K562 (cell line): ENCODE measurements around the gene INHA. TPM values are rescaled to one million over a fixed set of nuclear protein-coding genes. Genes with fewer than 3 reads are reported as not detected.

Experiments used
- ATAC-seq: fragments of 200-7000 bp; cut with Tn5 transposase; 3 replicates; pipeline ENCODE4 v1.9.1; 2020; ENCODE audit warnings: moderate library complexity
- BruUV-seq: library from RNA; stranded (reverse); fragments of 400-500 nt; replicated peaks from 2 replicates; lab custom pipeline; 2021; lab: Mats Ljungman, UMichigan
- CTCF ChIA-PET: fragments of 300-600 bp; formaldehyde crosslinking; extraction: SDS; loops from one replicate; lab custom pipeline; 2021; ENCODE audit warnings: low intra/inter-chr PET ratio; lab: Yijun Ruan, JAX
- POLR2A ChIA-PET: fragments of 300-600, 350-650 bp; sonication (Branson Sonifier 250); formaldehyde crosslinking; extraction: SDS; loops from one replicate; lab custom pipeline; 2021; ENCODE audit warnings: antibody characterized with exemption, inconsistent platforms; lab: Yijun Ruan, JAX
- DNase-seq, 4 experiments: peaks; one replicate each; pipeline versions ENCODE4 v3.0.0 to v3.0.0-alpha.2; 2011 to 2018; ENCODE audit warnings: low spot score in 3 of 4, mixed read lengths in 3 of 4; ENCODE audit errors: extremely low read depth in 1 of 4
- FAIRE-seq: peaks from 2 replicates; lab custom pipeline; 2011; peaks lifted over from hg19 to GRCh38; lab: Jason Lieb, UNC
- H2AFZ ChIP-seq: 2 replicates; pipeline ENCODE4 v1.6.0; 2011; ENCODE audit warnings: low read depth, low read length, control low read depth, inconsistent platforms
- H3K27ac ChIP-seq: fragments of 200-600 bp; 3 replicates; pipeline ENCODE4 v1.8.0; 2011; ENCODE audit warnings: low read depth, mild to moderate bottlenecking, control low read depth, inconsistent platforms, low read length, moderate library complexity, mixed read lengths; ENCODE audit errors: extremely low read depth
- H3K27me3 ChIP-seq, 2 experiments: fragments of 300-600 bp in 1 of 2; 2 replicates in 1 of 2; 3 replicates in 1 of 2; pipeline versions ENCODE4 v1.6.0 to v1.8.0; 2011; ENCODE audit warnings: inconsistent platforms in 2 of 2, low read length in 2 of 2, mild to moderate bottlenecking in 1 of 2, mixed read lengths in 1 of 2, moderate library complexity in 1 of 2; ENCODE audit not compliant: control insufficient read depth in 2 of 2, insufficient read depth in 2 of 2
- H3K36me3 ChIP-seq: fragments of 300-600 bp; 3 replicates; pipeline ENCODE4 v1.8.0; 2011; ENCODE audit warnings: mild to moderate bottlenecking, low read length, inconsistent platforms; ENCODE audit not compliant: control insufficient read depth, insufficient read depth
- H3K4me1 ChIP-seq, 2 experiments: fragments of 200-600 bp in 1 of 2; replicated peaks in 1 of 2; 2 replicates in 1 of 2; 3 replicates in 1 of 2; pipeline versions ENCODE4 v1.5.1 to v1.8.0; 2011; ENCODE audit warnings: inconsistent platforms in 2 of 2, low read length in 2 of 2, mild to moderate bottlenecking in 1 of 2, mixed read lengths in 1 of 2, moderate library complexity in 1 of 2; ENCODE audit not compliant: control insufficient read depth in 2 of 2, insufficient read depth in 2 of 2
- H3K4me2 ChIP-seq: 2 replicates; pipeline ENCODE4 v1.6.1; 2011; ENCODE audit warnings: low read length, control low read depth, inconsistent platforms, mixed read lengths; ENCODE audit not compliant: insufficient read depth
- H3K4me3 ChIP-seq: fragments of 200-600 bp; sonication (generic), shearing (Covaris generic); 2 replicates; pipeline ENCODE4 v1.5.1; 2016; ENCODE audit warnings: control low read depth, inconsistent platforms
- H3K79me2 ChIP-seq: fragments of 200-600 bp; 3 replicates; pipeline ENCODE4 v1.8.0; 2011; ENCODE audit warnings: low read length, inconsistent platforms; ENCODE audit not compliant: control insufficient read depth, insufficient read depth
- H3K9ac ChIP-seq, 2 experiments: 2 replicates each; pipeline versions ENCODE4 v1.6.0 to v1.6.1; 2011; ENCODE audit warnings: low read depth in 2 of 2, low read length in 2 of 2, control low read depth in 1 of 2, inconsistent platforms in 1 of 2, mild to moderate bottlenecking in 1 of 2, mixed read lengths in 1 of 2; ENCODE audit not compliant: insufficient read depth in 1 of 2
- H3K9me1 ChIP-seq: one replicate; pipeline ENCODE4 v1.6.0; 2011; ENCODE audit warnings: inconsistent platforms, mild to moderate bottlenecking, low read length, moderate library complexity; ENCODE audit not compliant: control insufficient read depth, insufficient read depth
- H3K9me3 ChIP-seq: replicated peaks from 2 replicates; pipeline ENCODE4 v1.5.1; 2011; ENCODE audit warnings: low read depth, low read length, inconsistent platforms; ENCODE audit not compliant: control insufficient read depth, insufficient read depth
- H4K20me1 ChIP-seq: replicated peaks from 2 replicates; pipeline ENCODE4 v1.6.1; 2011; ENCODE audit warnings: low read length, inconsistent platforms, mixed read lengths; ENCODE audit not compliant: control insufficient read depth, insufficient read depth
- DLX4 ChIP-seq: fragments of 250-450 bp; sonication (Bioruptor Pico); IDR thresholded peaks from 2 replicates; pipeline ENCODE4 v1.6.1; 2021; ENCODE audit warnings: mild to moderate bottlenecking
- HNRNPL ChIP-seq: fragments of 200-400 bp; formaldehyde crosslinking; IDR thresholded peaks from 2 replicates; pipeline ENCODE4 v1.6.1; 2017; ENCODE audit warnings: low read depth, mild to moderate bottlenecking, low read length
- SIN3B ChIP-seq: fragments of 450-650 bp; IDR thresholded peaks from 2 replicates; pipeline ENCODE4 v1.6.1; 2017; ENCODE audit warnings: low read depth, mild to moderate bottlenecking, moderate library complexity
- TFAM ChIP-seq: fragments of 250-450 bp; sonication (Bioruptor Pico); conservative IDR thresholded peaks from 2 replicates; pipeline ENCODE4 v1.5.0; 2021; ENCODE audit warnings: mild to moderate bottlenecking, moderate library complexity
- ZNF655 ChIP-seq: fragments of 250-450 bp; sonication (Bioruptor Pico); IDR thresholded peaks from 2 replicates; pipeline ENCODE4 v1.5.0; 2021
- WGBS: fragments of 100-300 bp; shearing (Covaris generic); methylation state at CpG from one replicate; pipeline ENCODE4 v1.1.6; 2016; ENCODE audit warnings: low coverage, mixed read lengths; ENCODE audit not compliant: insufficient coverage; ENCODE audit errors: missing lambda C conversion rate; 5-methylcytosine and 5-hydroxymethylcytosine counted together
- in situ Hi-C: fragments of 300-500 bp; cut with MboI; formaldehyde crosslinking; loops from 4 replicates; pipeline ENCODE4 v1.15.0; 2018; ENCODE audit warnings: inconsistent platforms, mixed read lengths
- intact Hi-C: fragments of 100-400 bp; cut with micrococcal nuclease; formaldehyde crosslinking; loops from 2 replicates; pipeline ENCODE4 v1.14.2; 2022
- polyA plus RNA-seq, 8 experiments: library from polyadenylated mRNA; depleted of rRNA in 4 of 8; stranded (reverse) in 5 of 8; unstranded in 3 of 8; fragments of >200 nt; fragmentation: Nextera tagmentation in 2 of 8; fragmentation: Illumina TruSeq in 1 of 8; extraction: Ambion mirVana in 2 of 8; extraction: Trizol in 1 of 8; gene quantifications; 2 replicates each; pipeline versions ENCODE4 v1.2.1 to v1.2.3, GENCODE V29; 2011 to 2014; ENCODE audit warnings: inconsistent platforms in 1 of 8, missing spikeins in 1 of 8
- total RNA-seq, 7 experiments: library from RNA; depleted of rRNA in 6 of 7; stranded (reverse); fragments of >200 nt in 6 of 7; fragmentation: Illumina TruSeq in 2 of 7; extraction: Trizol in 2 of 7; gene quantifications; 2 replicates each; pipeline versions ENCODE4 v1.2.1 to v1.2.3, GENCODE V29; 2011 to 2021; ENCODE audit warnings: low replicate concordance in 1 of 7
- TF ChIP-seq, protein P1 (sequence below): fragments of 250-450 bp; sonication (Bioruptor Pico); IDR thresholded peaks from 2 replicates; pipeline ENCODE4 v1.5.1; 2021; ENCODE audit warnings: mild to moderate bottlenecking

INHA gene
- total and polyA plus RNA-seq, 9 of the 15 experiments (the other 6 are each of a cell fraction or from before 2014, with no cell fraction given): 0.07 to 1.9 (median 0.40) TPM

GRCh38 chr2:219544567-219544966 lies 27.5 kb upstream of the INHA start (continued):
- TF ChIP-seq TFAM (CRISPR knock-in tag) (no peak), SIN3B (no peak), DLX4 (CRISPR knock-in tag) (no peak), ZNF655 (no peak)

- H2AFZ ChIP-seq: no peak overlapping the region
- POLR2A ChIA-PET: interaction anchor here (0.9 kb wide), 1 partner anchor 142 kb away, joined by 4 read pairs; no protein-coding TSS in a partner anchor
- H3K27ac ChIP-seq: no peak overlapping the region
- peaks cover 11% of the 10 kb centered on the region; the same call in 2 of the 3 replicates for H3K36me3 ChIP-seq
- H3K27me3 ChIP-seq: no peaks in the 10 kb centered on the region
- FAIRE-seq: no peak
- CTCF ChIA-PET: no interaction called here
- BruUV-seq: no TSS peak
- DNase-seq: no peak
- no peaks in the 10 kb centered on the region for H3K9me3 ChIP-seq
- peaks cover 17% of the 10 kb centered on the region for H3K79me2 ChIP-seq
- H3K9ac ChIP-seq: no peak overlapping the region
- no peak overlapping the region for H3K4me3 ChIP-seq
- in situ Hi-C loops (loop anchor here (10.0 kb wide), 1 partner anchor 149 kb away; no protein-coding TSS in a partner anchor), intact Hi-C loops (loop anchor here (2.0 kb wide), 1 partner anchor 25 kb away; the partner anchor contains the start of gene OBSL1)
- TF ChIP-seq, protein P1, sequence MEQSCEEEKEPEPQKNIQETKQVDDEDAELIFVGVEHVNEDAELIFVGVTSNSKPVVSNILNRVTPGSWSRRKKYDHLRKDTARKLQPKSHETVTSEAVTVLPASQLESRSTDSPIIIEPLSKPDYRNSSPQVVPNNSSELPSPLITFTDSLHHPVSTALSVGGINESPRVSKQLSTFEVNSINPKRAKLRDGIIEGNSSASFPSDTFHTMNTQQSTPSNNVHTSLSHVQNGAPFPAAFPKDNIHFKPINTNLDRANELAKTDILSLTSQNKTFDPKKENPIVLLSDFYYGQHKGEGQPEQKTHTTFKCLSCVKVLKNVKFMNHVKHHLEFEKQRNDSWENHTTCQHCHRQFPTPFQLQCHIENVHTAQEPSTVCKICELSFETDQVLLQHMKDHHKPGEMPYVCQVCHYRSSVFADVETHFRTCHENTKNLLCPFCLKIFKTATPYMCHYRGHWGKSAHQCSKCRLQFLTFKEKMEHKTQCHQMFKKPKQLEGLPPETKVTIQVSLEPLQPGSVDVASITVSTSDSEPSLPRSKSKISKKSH (CRISPR knock-in tag): no peak
- no peak for TF ChIP-seq HNRNPL
- no peaks in the 10 kb centered on the region for H3K9me1 ChIP-seq
- no peak overlapping the region for H3K4me2 ChIP-seq
- no peak for ATAC-seq
- WGBS: 61% methylated on average over 3 of the region's 3 CpGs
- H4K20me1 ChIP-seq: peaks cover 9% of the 10 kb centered on the region; the same call in 1 of the 2 replicates
- H3K4me1 ChIP-seq: peaks cover 0 to 40% of the 10 kb centered on the region in 2 experiments; a peak in 3 of 5 replicates
These were observed 26.7 kb upstream of the INHA start for GRCh38 chr2:219545295-219545942.
